Eye (tissue), 1 donor: Measurements from ENCODE around the gene AKAP13.
"Not testable (repeated sequence)": the region's sequence is repeated elsewhere in the genome, so short reads cannot be mapped to it uniquely, and the experiment has no call there.

Source experiments
- DNase-seq: peaks from one replicate; pipeline ENCODE4 v3.0.0-alpha.2; 2015

AKAP13 gene

GRCh38 chr15:85503151-85503799 is 122.9 kb downstream of the AKAP13 start:
- DNase-seq, result no peak

GRCh38 chr15:85504749-85505676 is 124.6 kb downstream of the AKAP13 start:
- DNase-seq, result peak; percentile 84

- DNase-seq, result no peak
Observed at GRCh38 chr15:85507114-85507513, 126.7 kb downstream of the AKAP13 start.

- DNase-seq, result no peak
Observed at GRCh38 chr15:85509973-85510372, 129.6 kb downstream of the AKAP13 start.

- no peak for DNase-seq
Observed at GRCh38 chr15:85514413-85514812, 134.0 kb downstream of the AKAP13 start.

- DNase-seq, result peak; percentile 24
Observed at GRCh38 chr15:85515212-85515611, 134.8 kb downstream of the AKAP13 start.

- no peak for DNase-seq
Observed at GRCh38 chr15:85517086-85517485, 136.7 kb downstream of the AKAP13 start.

GRCh38 chr15:85518979-85519761 is 138.8 kb downstream of the AKAP13 start:
- no peak for DNase-seq

- DNase-seq, result no peak
Observed at GRCh38 chr15:85520650-85521049, 140.2 kb downstream of the AKAP13 start.

- DNase-seq, result no peak
Observed at GRCh38 chr15:85523530-85523929, 143.1 kb downstream of the AKAP13 start.

- DNase-seq, result no peak
Observed at GRCh38 chr15:85525755-85526154, 145.4 kb downstream of the AKAP13 start.

GRCh38 chr15:85527895-85528294 is 147.5 kb downstream of the AKAP13 start:
- peak; percentile 69 for DNase-seq

- DNase-seq, result no peak
Observed at GRCh38 chr15:85530079-85530478, 149.7 kb downstream of the AKAP13 start.

GRCh38 chr15:85531083-85531482 is 150.7 kb downstream of the AKAP13 start:
- DNase-seq, result no peak

GRCh38 chr15:85532689-85533088 is 152.3 kb downstream of the AKAP13 start:
- DNase-seq, result no peak

GRCh38 chr15:85534031-85534430 is 153.6 kb downstream of the AKAP13 start:
- no peak for DNase-seq

- not testable (repeated sequence) for DNase-seq
Observed at GRCh38 chr15:85535533-85536330, 155.3 kb downstream of the AKAP13 start.

GRCh38 chr15:85536341-85536740 is 155.9 kb downstream of the AKAP13 start:
- DNase-seq, result no peak

- no peak for DNase-seq
Observed at GRCh38 chr15:85539491-85539890, 159.1 kb downstream of the AKAP13 start.

GRCh38 chr15:85540085-85540797 is 159.8 kb downstream of the AKAP13 start:
- no peak for DNase-seq

- DNase-seq, result no peak
Observed at GRCh38 chr15:85541744-85542143, 161.3 kb downstream of the AKAP13 start.

- DNase-seq, result no peak
Observed at GRCh38 chr15:85542488-85542887, 162.1 kb downstream of the AKAP13 start.
